IMR-90 (cell line): ENCODE data around the gene PTGES.
"Not testable (repeated sequence)": the region's sequence is repeated elsewhere in the genome, so short reads cannot be mapped to it uniquely, and the experiment has no call there.

Experiments
- CEBPB ChIP-seq: IDR thresholded peaks from 2 replicates; pipeline ENCODE4 v1.6.1; 2012; ENCODE audit warnings: low read depth, low read length, improper control_type of control experiment
- CTCF ChIP-seq: conservative IDR thresholded peaks from 2 replicates; pipeline ENCODE4 v1.5.1; 2012; ENCODE audit warnings: mild to moderate bottlenecking, low read depth, low read length, improper control_type of control experiment
- POLR2A ChIP-seq: IDR thresholded peaks from 2 replicates; pipeline ENCODE4 v1.6.1; 2012; ENCODE audit warnings: mild to moderate bottlenecking, low read depth, low read length
- RFX5 ChIP-seq: IDR thresholded peaks from 2 replicates; pipeline ENCODE4 v1.8.0; 2012; ENCODE audit warnings: low read depth, mild to moderate bottlenecking, low read length, moderate library complexity

GRCh38 chr9:129749052-129749451, 3.8 kb downstream of the PTGES start:
- TF ChIP-seq POLR2A, RFX5, CEBPB, CTCF: not testable (repeated sequence)
